Activated B cell treated with CpG ODN at 0.5 μM for 24 hours (primary cell): Measurements from ENCODE around the gene MBNL1. TPM values are rescaled to one million over a fixed set of nuclear protein-coding genes. Genes with fewer than 3 reads are reported as not detected.

Experiments
- ATAC-seq: fragments of 200-7000 bp; cut with Tn5 transposase; one replicate; pipeline ENCODE4 v1.10.0; 2021; ENCODE audit warnings: low read depth, mild to moderate bottlenecking, moderate library complexity
- CTCF ChIA-PET: fragments of 350-600 bp; sonication (Branson Sonifier 250); formaldehyde crosslinking; loops from one replicate; lab custom pipeline; 2021; ENCODE audit warnings: antibody characterized with exemption; lab: Charles Lee
- POLR2A ChIA-PET: fragments of 350-600 bp; sonication (Branson Sonifier 250); formaldehyde crosslinking; loops from one replicate; lab custom pipeline; 2021; ENCODE audit warnings: antibody characterized with exemption; lab: Charles Lee
- DNase-seq: peaks from one replicate; pipeline ENCODE4 v3.0.0; 2022
- H3K27ac Mint-ChIP-seq: one replicate; pipeline ENCODE4 v1.8.0; 2020; ENCODE audit warnings: mixed read lengths
- H3K27me3 Mint-ChIP-seq: one replicate; pipeline ENCODE4 v1.8.0; 2021; ENCODE audit warnings: mixed read lengths
- H3K36me3 Mint-ChIP-seq: one replicate; pipeline ENCODE4 v1.8.0; 2021; ENCODE audit warnings: low read depth, mixed read lengths
- H3K4me1 Mint-ChIP-seq: one replicate; pipeline ENCODE4 v1.8.0; 2021; ENCODE audit warnings: mixed read lengths
- H3K4me3 Mint-ChIP-seq: one replicate; pipeline ENCODE4 v1.8.0; 2020; ENCODE audit warnings: mild to moderate bottlenecking, mixed read lengths
- H3K9me3 Mint-ChIP-seq: one replicate; pipeline ENCODE4 v1.8.0; 2020; ENCODE audit warnings: mixed read lengths
- intact Hi-C: fragments of 100-400 bp; cut with micrococcal nuclease; formaldehyde crosslinking; loops from one replicate; pipeline ENCODE4 v1.15.1; 2024
- total RNA-seq: library from RNA; stranded (reverse); gene quantifications from 2 replicates; pipeline ENCODE4 v1.2.3, GENCODE V29; 2022
- TF ChIP-seq, protein P1 (sequence below): fragments of 200-600 bp; IDR thresholded peaks from one replicate; pipeline ENCODE4 v1.8.0; 2022; ENCODE audit warnings: antibody characterized with exemption, mild to moderate bottlenecking

The MBNL1 gene
- total RNA-seq, 1 donor from 2014 or later: 561 TPM

DNA sequence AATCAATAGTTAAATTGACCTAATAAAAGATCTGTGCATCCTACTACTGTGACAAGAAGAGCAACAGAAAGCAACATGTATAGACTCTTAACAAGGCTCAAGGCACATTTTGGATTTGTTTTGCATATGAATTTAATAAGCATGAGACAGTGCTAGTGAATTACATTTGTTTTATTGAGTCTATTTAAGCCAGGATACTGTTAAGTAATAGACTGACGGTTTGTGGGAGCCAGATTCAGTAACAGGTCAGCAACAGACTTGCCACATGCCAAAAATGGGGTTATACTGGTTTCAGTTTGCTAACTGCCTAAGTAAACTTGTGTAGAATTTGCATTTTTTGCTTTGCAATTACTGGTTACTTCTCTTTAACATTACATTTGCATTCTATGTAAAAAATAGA lies 54.0 kb downstream of the MBNL1 start:
- TF ChIP-seq, protein P1, sequence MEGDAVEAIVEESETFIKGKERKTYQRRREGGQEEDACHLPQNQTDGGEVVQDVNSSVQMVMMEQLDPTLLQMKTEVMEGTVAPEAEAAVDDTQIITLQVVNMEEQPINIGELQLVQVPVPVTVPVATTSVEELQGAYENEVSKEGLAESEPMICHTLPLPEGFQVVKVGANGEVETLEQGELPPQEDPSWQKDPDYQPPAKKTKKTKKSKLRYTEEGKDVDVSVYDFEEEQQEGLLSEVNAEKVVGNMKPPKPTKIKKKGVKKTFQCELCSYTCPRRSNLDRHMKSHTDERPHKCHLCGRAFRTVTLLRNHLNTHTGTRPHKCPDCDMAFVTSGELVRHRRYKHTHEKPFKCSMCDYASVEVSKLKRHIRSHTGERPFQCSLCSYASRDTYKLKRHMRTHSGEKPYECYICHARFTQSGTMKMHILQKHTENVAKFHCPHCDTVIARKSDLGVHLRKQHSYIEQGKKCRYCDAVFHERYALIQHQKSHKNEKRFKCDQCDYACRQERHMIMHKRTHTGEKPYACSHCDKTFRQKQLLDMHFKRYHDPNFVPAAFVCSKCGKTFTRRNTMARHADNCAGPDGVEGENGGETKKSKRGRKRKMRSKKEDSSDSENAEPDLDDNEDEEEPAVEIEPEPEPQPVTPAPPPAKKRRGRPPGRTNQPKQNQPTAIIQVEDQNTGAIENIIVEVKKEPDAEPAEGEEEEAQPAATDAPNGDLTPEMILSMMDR: no peak
- Mint-ChIP-seq H3K27ac (peak overlapping the region; percentile 32), H3K4me3 (peak overlapping the region; percentile 62), H3K36me3 (peaks cover 57% of the 10 kb centered on the region), H3K9me3 (no peaks in the 10 kb centered on the region), H3K4me1 (peaks cover 71% of the 10 kb centered on the region), H3K27me3 (no peaks in the 10 kb centered on the region)
- ChIA-PET CTCF (no interaction called here), POLR2A (no interaction called here)
- DNase-seq (no peak), ATAC-seq (peak; percentile 49)
- intact Hi-C loops: no loop called here

- ATAC-seq (peak; percentile 46), DNase-seq (no peak)
- POLR2A ChIA-PET: interaction anchor here (0.5 to 0.6 kb wide), 2 partner anchors 19 to 33 kb away, joined by 3 to 4 read pairs; no protein-coding TSS in a partner anchor
- H3K27me3 Mint-ChIP-seq: no peaks in the 10 kb centered on the region
- TF ChIP-seq, protein P1: no peak
- peak overlapping the region; percentile 19 for H3K27ac Mint-ChIP-seq
- no peaks in the 10 kb centered on the region for H3K9me3 Mint-ChIP-seq
- H3K4me1 Mint-ChIP-seq: peaks cover 66% of the 10 kb centered on the region
- CTCF ChIA-PET: interaction anchor here (1.0 kb wide), 1 partner anchor 252 kb away, joined by 3 read pairs; no protein-coding TSS in a partner anchor
- intact Hi-C loops: loop anchor here (1.0 kb wide), 1 partner anchor 11 kb away; no protein-coding TSS in a partner anchor
- peak overlapping the region; percentile 50 for H3K4me3 Mint-ChIP-seq
- H3K36me3 Mint-ChIP-seq: peaks cover 55% of the 10 kb centered on the region
These were observed 55.1 kb downstream of the MBNL1 start for GRCh38 chr3:152323834-152324233.

- intact Hi-C loops: no loop called here
- POLR2A ChIA-PET: no interaction called here
- CTCF ChIA-PET: no interaction called here
- ATAC-seq (no peak), DNase-seq (no peak)
- H3K27ac Mint-ChIP-seq: no peak overlapping the region
- TF ChIP-seq, protein P1: no peak
- no peak overlapping the region for H3K4me3 Mint-ChIP-seq
- peaks cover 62% of the 10 kb centered on the region for H3K4me1 Mint-ChIP-seq
- no peaks in the 10 kb centered on the region for H3K9me3 Mint-ChIP-seq
- peaks cover 49% of the 10 kb centered on the region for H3K36me3 Mint-ChIP-seq
- no peaks in the 10 kb centered on the region for H3K27me3 Mint-ChIP-seq
These were observed 56.4 kb downstream of the MBNL1 start for GRCh38 chr3:152325136-152325535.

DNA sequence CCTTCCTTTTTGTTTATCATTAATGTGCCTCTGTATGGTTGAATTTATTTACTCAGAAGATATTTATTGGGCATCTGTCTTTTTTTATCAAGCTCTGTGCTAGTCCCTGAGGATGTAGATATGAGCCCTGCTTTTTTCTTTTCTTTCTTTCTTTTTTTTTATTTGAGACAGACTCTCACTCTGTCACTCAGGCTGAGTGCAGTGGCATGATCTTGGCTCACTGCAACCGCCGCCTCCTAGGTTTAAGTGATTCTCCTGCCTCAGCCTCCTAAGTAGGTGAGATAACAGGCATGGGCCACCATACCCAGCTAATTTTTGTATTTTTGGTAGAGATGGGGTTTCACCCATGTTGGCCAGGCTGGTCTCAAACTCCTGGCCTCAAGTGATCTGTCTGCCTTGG lies 58.5 kb downstream of the MBNL1 start:
- Mint-ChIP-seq H3K9me3 (no peaks in the 10 kb centered on the region), H3K27me3 (no peaks in the 10 kb centered on the region), H3K4me3 (no peak overlapping the region), H3K4me1 (peaks cover 65% of the 10 kb centered on the region), H3K36me3 (peaks cover 55% of the 10 kb centered on the region), H3K27ac (no peak overlapping the region)
- ChIA-PET POLR2A (no interaction called here), CTCF (interaction anchor here (0.8 to 1.5 kb wide), 2 partner anchors 10 to 143 kb away, joined by 3 to 4 read pairs; no protein-coding TSS in a partner anchor)
- DNase-seq (no peak), ATAC-seq (no peak)
- TF ChIP-seq, protein P1: no peak
- intact Hi-C loops: no loop called here

GRCh38 chr3:152328841-152329240 lies 60.1 kb downstream of the MBNL1 start:
- TF ChIP-seq, protein P1: no peak
- intact Hi-C loops: loop anchor here (1.0 kb wide), 1 partner anchor 11 kb away; no protein-coding TSS in a partner anchor
- DNase-seq (no peak), ATAC-seq (no peak)
- H3K36me3 Mint-ChIP-seq: peaks cover 51% of the 10 kb centered on the region
- H3K27ac Mint-ChIP-seq: peak overlapping the region; percentile 47
- H3K9me3 Mint-ChIP-seq: no peaks in the 10 kb centered on the region
- POLR2A ChIA-PET: interaction anchor here (0.5 kb wide), 1 partner anchor 35 kb away, joined by 5 read pairs; no protein-coding TSS in a partner anchor
- peak overlapping the region; percentile 11 for H3K4me3 Mint-ChIP-seq
- H3K27me3 Mint-ChIP-seq: no peaks in the 10 kb centered on the region
- H3K4me1 Mint-ChIP-seq: peaks cover 69% of the 10 kb centered on the region
- CTCF ChIA-PET: interaction anchor here (0.7 kb wide), 1 partner anchor 145 kb away, joined by 3 read pairs; no protein-coding TSS in a partner anchor
